ENCODE data around the gene LDLRAD4.

The LDLRAD4 gene

GRCh38 chr18:13430663-13431062 is 212.1 kb downstream of the LDLRAD4 start:
- H3K4me3 ChIP-seq (replicated peaks in 1 of 2; ENCODE audit: low read depth in 2 of 2, low read length in 2 of 2): no peak overlapping the region
- DNase-seq (ENCODE audit: low read depth in 2 of 2): no peak
- TF ChIP-seq, protein P1, sequence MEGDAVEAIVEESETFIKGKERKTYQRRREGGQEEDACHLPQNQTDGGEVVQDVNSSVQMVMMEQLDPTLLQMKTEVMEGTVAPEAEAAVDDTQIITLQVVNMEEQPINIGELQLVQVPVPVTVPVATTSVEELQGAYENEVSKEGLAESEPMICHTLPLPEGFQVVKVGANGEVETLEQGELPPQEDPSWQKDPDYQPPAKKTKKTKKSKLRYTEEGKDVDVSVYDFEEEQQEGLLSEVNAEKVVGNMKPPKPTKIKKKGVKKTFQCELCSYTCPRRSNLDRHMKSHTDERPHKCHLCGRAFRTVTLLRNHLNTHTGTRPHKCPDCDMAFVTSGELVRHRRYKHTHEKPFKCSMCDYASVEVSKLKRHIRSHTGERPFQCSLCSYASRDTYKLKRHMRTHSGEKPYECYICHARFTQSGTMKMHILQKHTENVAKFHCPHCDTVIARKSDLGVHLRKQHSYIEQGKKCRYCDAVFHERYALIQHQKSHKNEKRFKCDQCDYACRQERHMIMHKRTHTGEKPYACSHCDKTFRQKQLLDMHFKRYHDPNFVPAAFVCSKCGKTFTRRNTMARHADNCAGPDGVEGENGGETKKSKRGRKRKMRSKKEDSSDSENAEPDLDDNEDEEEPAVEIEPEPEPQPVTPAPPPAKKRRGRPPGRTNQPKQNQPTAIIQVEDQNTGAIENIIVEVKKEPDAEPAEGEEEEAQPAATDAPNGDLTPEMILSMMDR (IDR thresholded peaks at IDR 0.05; ENCODE audit: low read depth, low read length): no peak

GRCh38 chr18:13431886-13432285 is 213.3 kb downstream of the LDLRAD4 start:
- TF ChIP-seq, protein P1 (IDR thresholded peaks at IDR 0.05; ENCODE audit: low read depth, low read length): no peak
- H3K4me3 ChIP-seq (replicated peaks in 1 of 2; ENCODE audit: low read depth in 2 of 2, low read length in 2 of 2): no peak overlapping the region

DNA sequence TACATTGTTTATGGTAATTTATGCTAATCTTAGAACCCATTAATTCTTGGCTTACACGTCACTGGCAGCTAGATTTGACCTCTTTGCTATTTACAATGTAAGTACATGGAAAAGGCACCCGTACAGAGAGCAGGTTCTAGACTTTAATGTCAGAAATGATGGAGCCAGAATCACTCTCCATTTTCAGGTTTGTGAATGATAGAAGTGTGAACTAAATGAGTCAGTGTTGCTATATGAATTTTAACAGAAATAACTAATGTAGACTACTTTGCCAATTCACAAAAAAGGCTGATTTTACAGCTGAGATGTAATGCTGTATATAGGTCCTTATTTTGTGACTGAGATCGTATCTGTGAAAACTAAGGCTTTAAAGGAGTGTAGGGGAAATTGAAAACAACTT is 214.6 kb downstream of the LDLRAD4 start:
- no peak overlapping the region for H3K4me3 ChIP-seq (replicated peaks in 1 of 2; ENCODE audit: low read depth in 2 of 2, low read length in 2 of 2)
- no peak for DNase-seq (ENCODE audit: low read depth in 2 of 2)
- TF ChIP-seq, protein P1 (IDR thresholded peaks at IDR 0.05; ENCODE audit: low read depth, low read length): no peak

More at GRCh38 chr18:13431886-13432285, 213.3 kb downstream of the LDLRAD4 start:
- no peak for DNase-seq (ENCODE audit: low read depth in 2 of 2)

GRCh38 chr18:13433685-13434084 is 215.1 kb downstream of the LDLRAD4 start:
- no peak overlapping the region for H3K4me3 ChIP-seq (replicated peaks in 1 of 2; ENCODE audit: low read depth in 2 of 2, low read length in 2 of 2)
- TF ChIP-seq, protein P1 (IDR thresholded peaks at IDR 0.05; ENCODE audit: low read depth, low read length): no peak
- DNase-seq (ENCODE audit: low read depth in 2 of 2): no peak

- TF ChIP-seq, protein P1 (IDR thresholded peaks at IDR 0.05; ENCODE audit: low read depth, low read length): no peak
- H3K4me3 ChIP-seq (replicated peaks in 1 of 2; ENCODE audit: low read depth in 2 of 2, low read length in 2 of 2): no peak overlapping the region
- no peak for DNase-seq (ENCODE audit: low read depth in 2 of 2)
Observed at GRCh38 chr18:13434854-13435253, 216.3 kb downstream of the LDLRAD4 start.

DNA sequence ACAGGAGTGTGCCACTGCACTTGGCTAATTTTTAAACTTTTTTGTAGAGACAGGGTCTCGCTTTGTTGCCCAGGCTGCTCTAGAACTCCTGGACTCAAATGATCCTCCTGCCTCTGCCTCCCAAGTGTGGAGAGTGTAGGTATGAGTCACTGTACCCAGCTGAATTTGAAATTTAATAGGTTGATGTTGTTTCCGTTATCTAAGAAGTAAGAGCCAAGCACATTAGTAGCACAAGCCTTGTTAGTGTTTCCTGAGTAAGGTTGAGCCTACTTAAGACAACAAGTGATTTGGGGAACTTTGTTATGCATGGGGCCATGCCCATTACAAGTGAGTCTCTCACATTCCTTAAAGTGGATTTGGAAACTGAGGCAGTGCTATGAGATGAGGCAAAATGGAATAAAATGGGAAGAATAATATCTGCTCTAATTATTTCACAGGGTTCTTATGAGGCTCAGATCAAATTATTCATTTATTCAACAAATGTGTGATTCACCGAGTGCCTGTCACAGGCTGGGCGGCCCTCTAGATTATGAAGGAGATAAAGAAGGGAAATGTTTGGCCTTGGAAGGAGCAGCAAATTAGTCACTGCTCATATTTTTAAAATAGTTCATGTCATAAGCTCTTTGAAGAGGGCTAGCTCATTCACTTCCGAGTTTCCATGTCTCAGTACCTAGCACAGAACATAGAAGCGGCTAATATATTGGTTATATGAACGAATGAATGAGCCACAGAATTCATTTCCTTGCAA is 217.2 kb downstream of the LDLRAD4 start:
- peak; percentile 16 to 34 for DNase-seq (ENCODE audit: low read depth in 2 of 2)
- no peak overlapping the region for H3K4me3 ChIP-seq (replicated peaks in 1 of 2; ENCODE audit: low read depth in 2 of 2, low read length in 2 of 2)
- TF ChIP-seq, protein P1 (IDR thresholded peaks at IDR 0.05; ENCODE audit: low read depth, low read length): no peak

GRCh38 chr18:13436576-13436975 is 218.0 kb downstream of the LDLRAD4 start:
- TF ChIP-seq, protein P1 (IDR thresholded peaks at IDR 0.05; ENCODE audit: low read depth, low read length): no peak
- no peak overlapping the region for H3K4me3 ChIP-seq (replicated peaks in 1 of 2; ENCODE audit: low read depth in 2 of 2, low read length in 2 of 2)
- DNase-seq (ENCODE audit: low read depth in 2 of 2): no peak
